ENCODE results near the gene MYO10.
"Not testable (repeated sequence)": the region's sequence is repeated elsewhere in the genome, so short reads cannot be mapped to it uniquely, and the experiment has no call there.

The MYO10 gene

DNA sequence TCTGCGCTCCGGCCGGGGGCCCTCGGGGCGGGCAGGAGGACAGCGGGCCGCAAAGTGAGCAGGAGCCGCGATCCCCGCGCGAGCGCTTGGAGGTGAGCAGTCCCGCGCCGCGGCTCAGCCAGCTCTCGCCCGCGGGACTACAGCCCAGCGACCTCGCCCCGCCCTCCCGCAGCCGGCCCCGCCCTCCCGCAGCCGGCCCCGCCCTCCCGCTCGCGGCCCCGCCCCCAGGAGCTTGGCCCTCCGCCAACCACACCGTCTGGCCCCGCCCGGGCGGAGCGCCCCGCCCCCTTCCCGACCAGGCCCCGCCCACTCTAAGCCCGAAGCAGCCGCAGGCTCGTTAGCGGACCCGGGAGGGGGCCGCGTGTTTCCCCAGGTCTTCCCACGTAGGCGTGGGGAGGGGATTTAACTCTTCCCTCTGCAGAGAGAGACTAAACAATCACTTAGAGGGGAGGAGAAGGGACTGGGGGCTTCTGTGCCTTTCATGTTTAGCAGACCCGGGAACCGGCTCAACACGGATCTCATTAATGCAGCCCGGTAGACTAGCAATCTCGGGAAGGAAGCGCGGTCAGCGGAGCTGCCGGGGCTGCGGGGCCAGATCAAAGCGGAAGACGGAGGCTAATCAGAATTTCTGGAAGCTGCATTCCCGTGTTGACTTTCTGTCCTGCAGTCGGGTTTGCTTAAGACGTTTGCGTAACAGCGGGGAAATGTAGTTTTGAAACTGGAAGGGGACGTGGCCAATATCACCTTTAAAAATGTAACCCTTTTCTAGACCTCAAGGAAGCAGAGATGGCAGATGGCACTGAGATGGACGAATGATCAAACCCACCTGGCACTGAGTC is at the start of gene MYO10:
MYO10 (minus strand) TSS at position 139 of the 839 bp plus-strand sequence. CDS start 480 bp downstream, outside the sequence.
- in situ Hi-C loops (cut with MboI; ENCODE audit: low sequenced_read_pairs), result loop anchor here (10.0 kb wide), 1 partner anchor 248 kb away; no protein-coding TSS in a partner anchor

DNA sequence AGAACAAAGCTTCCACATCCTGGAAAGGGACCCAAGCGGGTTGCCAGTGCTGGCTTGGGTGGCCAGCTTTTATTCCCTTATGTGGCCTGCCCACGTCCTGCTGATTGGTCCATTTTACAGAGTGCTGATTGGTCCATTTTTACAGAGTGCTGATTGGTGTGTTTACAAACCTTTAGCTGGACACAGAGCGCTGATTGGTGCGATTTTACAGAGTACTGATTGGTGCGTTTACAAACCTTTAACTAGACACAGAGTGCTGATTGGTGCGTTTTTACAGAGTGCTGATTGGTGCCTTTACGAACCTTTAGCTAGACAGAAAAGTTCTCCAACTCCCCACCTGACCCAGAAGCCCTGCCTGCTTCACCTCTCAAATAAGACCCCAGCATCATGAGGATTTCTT is 49.2 kb upstream of the MYO10 start:
- in situ Hi-C loops (cut with MboI; ENCODE audit: low sequenced_read_pairs), result not testable (repeated sequence)

DNA sequence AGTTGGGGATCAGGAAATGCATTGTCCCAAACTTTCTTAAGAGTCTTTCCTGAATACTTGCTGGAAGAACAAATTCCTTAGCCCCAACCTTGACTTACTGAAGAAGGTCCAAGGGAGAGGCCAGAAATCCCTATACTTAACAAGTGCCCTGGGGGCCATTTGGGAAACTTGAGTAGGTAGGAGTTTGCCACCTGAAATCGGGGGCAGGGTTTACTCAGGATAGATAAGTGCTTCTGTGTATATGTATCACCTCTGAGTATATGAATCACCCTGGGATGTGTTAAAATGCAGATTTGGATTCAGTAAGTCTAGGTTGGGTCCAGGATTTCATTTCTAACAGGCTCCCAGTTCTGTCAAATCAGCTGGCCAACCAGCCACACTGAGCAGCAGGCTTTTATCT is 47.9 kb upstream of the MYO10 start:
- in situ Hi-C loops (cut with MboI; ENCODE audit: low sequenced_read_pairs), result no loop called here

DNA sequence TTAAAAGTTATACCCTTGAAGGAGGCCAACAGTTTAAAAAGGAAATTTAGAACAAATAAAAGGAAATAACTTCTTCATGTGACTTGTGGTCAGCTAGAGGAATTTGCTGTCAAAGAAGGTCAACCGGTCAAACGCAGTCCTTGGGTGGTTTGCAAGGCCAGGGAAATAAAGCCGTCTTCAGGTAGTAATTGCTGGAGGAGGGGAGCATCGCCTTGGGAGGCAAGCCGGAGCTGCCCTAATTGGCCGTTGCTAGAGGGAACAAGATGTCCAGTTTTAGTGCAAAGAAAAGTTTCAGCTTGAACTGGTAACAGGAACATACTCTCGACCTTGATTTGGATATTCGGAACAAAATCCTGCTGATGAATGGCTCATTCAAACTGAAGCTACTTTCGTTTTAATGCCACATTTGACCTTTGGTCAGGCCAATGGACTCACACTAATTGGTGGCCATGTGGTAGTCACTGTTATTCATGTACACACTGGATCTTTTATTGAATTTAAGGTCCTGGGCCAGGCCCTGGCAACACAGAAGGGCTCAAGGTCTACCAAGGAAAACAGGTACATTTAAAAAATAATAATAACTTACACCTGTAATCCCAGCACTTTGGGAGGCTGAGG is 47.0 kb upstream of the MYO10 start:
- in situ Hi-C loops (cut with MboI; ENCODE audit: low sequenced_read_pairs), result no loop called here

DNA sequence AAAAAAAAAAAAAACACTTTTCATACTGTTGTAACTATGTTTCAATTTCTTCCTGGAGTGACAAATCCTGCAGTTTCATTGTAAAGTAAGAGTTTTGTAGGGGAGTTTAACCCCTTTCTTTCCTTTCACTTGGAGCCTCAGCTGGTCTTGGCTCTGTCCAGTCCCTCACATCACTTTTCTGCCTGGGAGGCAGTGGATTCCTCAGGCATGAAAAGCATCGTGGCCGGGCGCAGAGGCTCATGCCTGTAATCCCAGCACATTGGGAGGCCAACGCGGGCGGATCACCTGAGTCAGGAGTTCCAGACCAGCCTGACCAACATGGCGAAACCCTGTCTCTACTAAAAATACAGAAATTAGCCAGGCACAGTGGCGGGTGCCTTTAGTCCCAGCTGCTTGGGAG is 45.6 kb upstream of the MYO10 start:
- in situ Hi-C loops (cut with MboI; ENCODE audit: low sequenced_read_pairs), result no loop called here

DNA sequence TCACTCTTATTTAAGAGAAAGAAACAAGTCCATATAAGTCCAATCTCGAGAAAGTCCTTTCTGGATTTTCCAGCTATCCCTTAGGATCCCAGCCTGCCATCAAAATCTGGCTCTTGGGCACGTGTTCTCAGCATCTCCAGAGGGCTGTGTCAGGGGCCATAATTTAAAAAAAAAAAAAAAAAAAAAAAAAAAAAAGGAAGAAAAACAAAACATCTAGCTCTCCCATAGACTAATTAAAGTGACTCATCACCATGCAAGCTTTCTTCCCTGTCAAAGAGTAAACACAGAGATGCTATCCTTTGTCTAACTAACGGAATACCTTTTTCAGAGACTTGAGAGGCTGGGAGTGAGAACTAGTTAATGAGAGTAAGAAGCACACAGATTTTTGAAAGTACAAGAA is 44.9 kb upstream of the MYO10 start:
- in situ Hi-C loops (cut with MboI; ENCODE audit: low sequenced_read_pairs), result no loop called here

DNA sequence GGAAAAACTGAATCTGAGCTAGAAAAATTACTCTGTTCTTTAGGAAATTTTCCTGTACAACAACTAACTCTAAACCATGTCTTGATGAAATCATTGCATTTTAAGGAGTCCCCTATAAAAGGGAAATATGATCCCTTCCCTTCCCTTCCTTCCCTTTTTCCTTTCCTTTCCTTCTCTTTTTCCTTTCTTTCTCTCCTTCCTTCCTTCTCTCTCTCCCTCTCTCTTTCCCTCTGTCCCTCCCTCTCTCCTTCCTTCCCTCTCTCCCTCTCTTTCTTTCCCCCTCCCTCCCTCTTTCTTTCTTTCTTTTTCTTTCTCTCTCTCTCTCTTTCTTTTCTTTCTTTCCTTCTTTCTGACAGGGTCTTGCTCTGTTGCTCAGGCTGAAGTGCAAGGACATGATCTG is 42.2 kb upstream of the MYO10 start:
- in situ Hi-C loops (cut with MboI; ENCODE audit: low sequenced_read_pairs), result no loop called here

DNA sequence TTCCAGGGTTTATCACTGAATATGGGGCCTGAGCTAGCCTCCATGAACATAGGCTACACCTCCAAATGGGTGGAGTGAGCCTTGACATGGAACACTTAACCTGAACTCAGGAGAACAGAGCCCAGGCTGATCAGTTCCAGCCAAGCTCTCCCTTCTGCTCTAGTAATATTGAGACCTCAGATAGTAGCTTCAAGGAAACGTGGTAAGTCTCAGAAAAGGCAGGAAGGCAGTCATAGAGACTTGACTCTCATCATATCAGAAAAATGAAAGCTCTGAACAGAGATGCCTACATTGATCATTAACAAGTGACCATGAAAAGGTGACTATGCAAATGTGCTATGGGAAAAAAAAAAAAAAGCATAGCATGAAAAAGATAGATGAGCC is 40.5 kb upstream of the MYO10 start:
- in situ Hi-C loops (cut with MboI; ENCODE audit: low sequenced_read_pairs), result no loop called here

DNA sequence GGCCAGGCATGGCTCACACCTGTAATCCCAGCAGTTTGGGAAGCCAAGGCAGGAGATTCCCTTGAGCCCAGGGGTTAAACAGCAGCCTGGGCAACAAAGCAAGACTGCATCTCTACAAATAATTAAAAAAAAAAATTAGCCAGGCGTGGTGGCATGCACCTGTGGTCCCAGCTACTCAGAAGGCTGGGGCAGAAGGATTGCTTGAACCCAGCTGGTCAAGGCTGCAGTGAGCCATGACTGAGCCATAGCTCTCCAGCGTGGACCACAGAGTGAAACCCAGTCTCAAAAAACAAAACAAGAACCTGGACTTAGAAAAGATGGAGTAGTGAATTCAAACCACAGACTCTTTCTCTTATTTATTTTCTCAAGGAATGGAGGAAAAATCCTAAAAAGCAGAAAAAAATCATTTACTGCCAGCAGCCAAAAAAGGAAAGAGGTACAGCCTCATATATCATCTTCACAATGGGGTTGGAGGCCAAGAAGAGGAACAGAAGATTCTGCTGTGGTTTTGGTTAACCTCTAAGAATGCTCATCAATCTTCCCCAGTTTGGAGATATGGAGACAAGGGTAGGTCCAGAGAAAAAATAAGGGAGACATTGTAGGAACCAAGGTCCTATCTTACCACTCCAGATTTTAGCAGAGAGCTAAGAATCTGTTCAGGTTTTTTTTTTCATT is 40.0 kb upstream of the MYO10 start:
- in situ Hi-C loops (cut with MboI; ENCODE audit: low sequenced_read_pairs), result no loop called here

DNA sequence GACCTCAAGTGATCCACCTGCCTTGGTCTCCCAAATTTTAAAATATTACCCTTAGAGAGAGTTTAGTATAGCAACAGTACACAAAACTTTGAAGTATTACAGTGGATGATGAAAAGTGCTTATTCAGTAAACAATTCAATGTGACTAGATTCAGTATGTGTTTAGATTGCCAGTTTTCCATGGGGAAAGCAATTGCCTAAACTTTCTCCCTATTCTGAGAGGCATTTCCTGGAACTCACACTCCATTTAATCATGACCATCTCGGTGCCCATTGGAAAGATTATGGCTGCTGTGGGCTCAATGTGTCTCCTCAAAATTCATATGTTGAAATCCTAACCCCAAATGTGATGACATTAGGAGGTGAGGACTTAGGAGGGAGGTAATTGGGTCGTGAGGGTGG is 38.9 kb upstream of the MYO10 start:
- in situ Hi-C loops (cut with MboI; ENCODE audit: low sequenced_read_pairs), result no loop called here

DNA sequence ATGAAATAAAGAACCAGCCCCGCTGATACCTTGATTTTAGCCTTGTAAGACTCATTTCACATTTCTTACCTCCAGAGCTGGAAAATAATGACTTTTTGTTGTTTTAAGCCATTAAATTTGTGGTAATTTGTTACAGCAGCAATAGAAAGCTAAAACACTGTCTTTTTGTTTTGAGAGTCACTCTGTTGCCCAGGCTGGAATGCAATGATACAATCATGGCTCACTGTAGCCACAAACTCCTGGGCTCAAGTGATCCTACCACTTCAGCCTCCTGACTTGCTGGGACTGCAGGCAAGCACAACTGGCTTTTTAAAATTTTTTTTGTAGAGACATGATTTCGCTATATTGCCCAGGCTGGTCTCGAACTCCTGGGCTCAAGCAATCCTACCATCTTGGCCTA is 34.7 kb upstream of the MYO10 start:
- in situ Hi-C loops (cut with MboI; ENCODE audit: low sequenced_read_pairs), result no loop called here

DNA sequence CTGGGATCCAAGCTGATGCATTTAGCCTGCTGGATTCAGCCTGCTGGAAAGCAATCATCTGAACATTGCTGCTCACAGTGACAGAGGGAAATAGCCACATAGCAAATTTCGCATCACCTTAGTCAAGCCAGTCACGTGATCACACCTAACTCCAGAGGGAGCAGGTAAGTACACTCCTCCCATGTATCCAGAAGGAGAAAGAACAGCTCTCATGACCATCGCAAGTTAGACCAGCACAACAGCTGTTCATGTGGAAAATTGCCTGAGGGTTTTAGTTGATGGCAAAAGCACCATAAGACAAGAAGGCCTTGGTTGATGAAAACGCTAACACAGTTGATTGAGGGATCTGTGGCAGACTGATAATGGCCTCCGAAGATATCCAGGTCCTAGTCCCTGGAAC is 34.2 kb upstream of the MYO10 start:
- in situ Hi-C loops (cut with MboI; ENCODE audit: low sequenced_read_pairs), result no loop called here

DNA sequence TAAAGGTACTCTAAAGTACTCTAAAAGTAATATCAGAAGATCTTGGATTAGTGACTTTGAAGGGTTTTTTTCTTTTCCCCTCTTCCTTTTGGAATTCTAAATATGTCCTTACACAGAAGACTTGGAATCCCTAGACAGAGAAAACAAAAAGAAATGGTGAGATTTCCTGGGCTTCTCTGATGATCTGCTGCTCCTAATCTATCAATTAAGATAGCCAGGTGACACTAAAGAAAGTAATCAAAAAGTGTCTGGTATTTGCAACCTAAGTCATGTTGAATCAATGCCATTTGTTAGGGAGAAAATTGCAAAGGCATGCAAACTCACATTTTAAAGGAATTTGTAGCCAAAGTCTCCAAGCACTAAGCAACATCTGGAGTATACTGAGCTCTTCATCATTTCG is 29.5 kb upstream of the MYO10 start:
- in situ Hi-C loops (cut with MboI; ENCODE audit: low sequenced_read_pairs), result no loop called here

DNA sequence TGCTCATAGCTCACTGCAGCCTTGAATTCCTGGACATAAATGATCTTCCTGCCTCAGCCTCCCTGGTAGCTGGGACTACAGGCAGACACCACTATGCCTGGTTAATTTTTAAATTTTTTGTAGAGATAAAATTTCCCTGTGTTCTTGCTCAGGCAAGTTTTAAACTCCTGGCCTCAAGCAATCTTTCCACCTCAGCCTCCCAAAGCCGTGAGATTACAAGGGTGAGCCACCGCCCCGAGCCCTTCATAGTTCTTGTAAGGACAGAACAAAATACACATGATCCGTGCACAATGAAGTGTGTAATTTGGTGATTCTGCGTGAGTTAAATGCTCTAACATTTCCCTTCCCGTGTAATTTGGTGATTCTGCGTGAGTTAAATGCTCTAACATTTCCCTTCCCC is 27.7 kb upstream of the MYO10 start:
- in situ Hi-C loops (cut with MboI; ENCODE audit: low sequenced_read_pairs), result no loop called here

DNA sequence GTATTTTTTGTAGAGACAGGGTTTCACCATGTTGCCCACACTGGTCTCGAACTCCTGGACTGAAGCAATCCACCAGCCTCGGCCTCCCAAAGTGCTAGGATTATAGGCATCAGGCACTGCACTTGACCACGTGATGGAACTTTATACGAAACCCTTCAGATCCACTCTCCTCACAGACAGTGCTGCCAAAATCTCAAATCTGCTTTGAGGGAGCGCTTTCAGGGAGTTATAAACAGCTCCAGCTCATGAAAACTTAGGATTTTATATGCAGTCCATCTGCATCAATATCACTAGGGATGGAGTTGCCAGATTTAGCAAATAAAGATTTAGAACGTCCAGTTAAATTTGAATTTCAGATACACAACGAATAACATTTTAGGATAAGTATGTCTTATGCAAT is 25.0 kb upstream of the MYO10 start:
- in situ Hi-C loops (cut with MboI; ENCODE audit: low sequenced_read_pairs), result no loop called here

DNA sequence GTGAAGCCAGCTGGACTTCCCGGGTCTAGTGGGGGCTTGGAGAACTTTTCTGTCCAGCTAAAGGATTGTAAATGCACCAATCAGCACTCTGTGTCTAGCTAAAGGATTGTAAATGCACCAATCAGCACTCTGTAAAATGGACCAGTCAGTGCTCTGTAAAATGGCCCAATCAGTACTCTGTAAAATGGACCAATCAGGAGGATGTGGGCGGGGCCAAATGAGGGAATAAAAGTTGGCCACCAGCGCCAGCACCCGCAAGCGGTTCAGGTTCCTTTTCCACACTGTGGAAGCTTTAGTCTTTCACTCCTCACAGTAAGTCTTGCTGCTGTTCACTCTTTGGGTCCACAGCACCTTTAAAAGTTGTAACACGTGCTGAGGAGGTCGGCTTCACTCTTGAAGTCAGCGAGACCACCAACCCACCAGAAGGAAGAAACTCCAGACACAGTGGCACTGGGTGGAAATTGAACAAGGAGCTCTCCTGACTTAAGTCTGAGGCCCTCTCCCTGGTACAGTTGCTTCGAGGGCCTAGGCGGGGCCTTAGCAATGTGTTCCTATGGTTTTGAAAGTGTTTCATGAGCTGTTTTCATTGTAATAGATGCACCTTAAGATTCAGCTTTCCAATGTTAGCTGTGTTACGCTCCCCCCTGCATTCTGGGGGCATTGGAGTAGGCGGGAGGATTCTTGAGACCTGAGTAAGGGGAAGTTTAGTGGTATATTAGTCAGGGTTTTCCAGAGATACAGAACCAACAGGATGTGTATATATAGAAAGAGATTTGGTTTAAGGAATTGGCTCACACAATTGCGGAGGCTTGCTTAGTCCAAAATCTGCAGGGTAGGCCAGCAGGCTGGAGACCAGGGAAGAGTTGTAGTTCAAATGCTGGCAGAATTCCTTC is 21.5 kb upstream of the MYO10 start:
- in situ Hi-C loops (cut with MboI; ENCODE audit: low sequenced_read_pairs), result no loop called here

DNA sequence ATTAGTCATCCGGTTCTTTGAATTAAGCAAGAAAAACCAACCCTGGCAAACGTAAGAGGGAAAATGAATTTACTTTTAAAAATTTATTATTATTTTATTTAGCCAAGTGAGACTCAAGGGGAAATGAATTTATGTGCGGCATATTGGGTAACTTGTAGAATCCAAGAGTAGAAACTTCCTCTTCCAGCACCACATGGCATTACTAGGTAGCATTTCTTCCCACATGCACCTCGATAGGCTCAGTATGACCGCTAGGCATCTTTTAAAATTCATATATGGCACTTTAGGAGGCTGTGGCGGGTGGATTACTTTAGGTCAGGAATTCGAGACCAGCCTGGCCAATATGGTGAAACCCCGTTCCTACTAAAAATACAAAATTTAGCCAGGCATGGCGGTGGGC is 17.6 kb upstream of the MYO10 start:
- in situ Hi-C loops (cut with MboI; ENCODE audit: low sequenced_read_pairs), result no loop called here

DNA sequence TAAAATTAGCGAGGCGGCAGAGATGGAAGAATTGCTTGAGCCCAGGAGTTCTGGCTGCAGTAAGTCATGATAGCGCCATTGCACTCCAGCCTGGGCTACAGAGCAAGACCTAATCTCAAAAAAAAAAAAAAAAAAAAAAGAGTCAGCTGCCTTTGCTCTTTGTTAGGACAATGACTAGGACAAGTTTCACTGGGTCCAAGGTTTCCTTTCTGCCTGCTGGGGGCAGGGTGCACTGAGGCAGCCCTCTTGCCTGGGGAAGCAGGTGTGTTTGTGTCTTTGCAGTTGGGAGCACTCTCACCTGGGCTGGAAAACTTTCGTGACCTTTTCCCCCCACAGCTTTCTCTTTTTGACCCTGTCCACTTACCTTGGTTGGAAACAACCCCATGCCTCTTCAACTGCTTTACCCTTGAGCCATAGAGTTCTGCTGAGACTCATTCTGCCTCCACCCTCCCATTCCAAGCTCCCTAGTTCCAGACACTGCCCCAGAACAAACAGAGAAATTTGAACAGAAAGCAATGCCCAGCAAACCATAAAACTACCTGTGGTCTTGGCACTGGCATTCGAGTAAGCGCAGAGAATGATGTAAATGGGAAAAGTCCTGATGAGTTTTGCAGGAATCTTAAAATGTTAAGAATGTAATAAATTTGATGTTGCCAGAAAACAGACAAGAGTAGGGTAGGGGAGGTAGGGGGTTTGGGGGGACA is 17.0 kb upstream of the MYO10 start:
- in situ Hi-C loops (cut with MboI; ENCODE audit: low sequenced_read_pairs), result no loop called here

DNA sequence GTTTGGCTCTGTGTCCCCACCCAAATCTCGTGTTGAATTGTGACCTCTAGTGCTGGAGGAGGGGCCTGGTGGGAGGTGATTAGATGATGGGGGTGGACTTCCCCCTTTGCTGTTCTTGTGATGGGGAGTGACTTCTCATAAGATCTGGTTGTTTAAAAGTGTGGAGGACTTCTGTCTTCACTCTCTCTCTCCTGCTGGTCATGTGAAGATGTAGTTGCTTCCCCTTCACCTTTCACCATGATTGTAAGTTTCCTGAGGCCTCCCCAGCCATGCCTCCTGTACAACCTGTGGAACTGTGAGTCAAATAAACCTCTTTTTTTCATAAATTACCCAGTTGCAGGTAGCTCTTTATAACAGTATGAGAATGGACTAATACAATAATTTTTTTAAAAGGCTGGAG is 10.6 kb upstream of the MYO10 start:
- in situ Hi-C loops (cut with MboI; ENCODE audit: low sequenced_read_pairs), result no loop called here

DNA sequence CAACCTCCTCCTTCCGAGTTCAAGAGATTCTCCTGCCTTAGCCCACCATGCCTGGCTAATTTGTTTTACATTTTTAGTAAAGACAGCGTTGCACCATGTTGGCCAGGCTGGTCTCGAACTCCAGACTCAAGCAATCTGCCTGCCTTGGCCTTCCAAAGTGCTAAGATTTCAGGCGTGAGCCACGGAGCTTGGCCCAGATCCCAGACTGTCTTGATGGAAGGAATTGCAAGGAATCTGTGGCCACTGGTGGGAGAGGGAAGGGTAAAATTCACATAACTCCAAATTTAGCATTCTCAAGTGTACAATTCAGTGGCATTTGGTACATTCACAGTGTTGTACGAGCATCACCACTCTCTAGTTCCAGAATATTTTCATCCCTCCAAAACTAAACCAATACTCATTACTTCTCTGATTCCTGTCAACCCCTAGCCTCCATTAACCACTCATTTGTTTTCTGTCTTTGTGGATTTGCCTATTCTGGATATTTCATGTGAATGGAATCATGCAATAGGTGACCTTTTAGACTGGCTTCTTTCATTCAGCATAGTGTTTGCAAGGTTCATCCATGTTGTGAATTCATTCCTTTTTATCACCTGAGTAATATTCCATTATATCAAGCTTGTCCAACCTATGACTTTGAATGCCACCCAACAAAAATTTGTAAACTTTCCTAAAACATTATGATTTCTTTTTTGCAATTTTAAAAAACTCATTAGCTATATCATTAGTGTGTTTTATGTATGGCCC is 8.9 kb upstream of the MYO10 start:
- in situ Hi-C loops (cut with MboI; ENCODE audit: low sequenced_read_pairs), result no loop called here

Data from HL-60/S4 (cell line).